ENCODE measurements around the gene FERMT3. TPM values are rescaled to one million over a fixed set of nuclear protein-coding genes. Genes with fewer than 3 reads are reported as not detected.

Gene FERMT3
- total and polyA plus RNA-seq, 2 donors (not counting 3 experiments of a cell fraction or from before 2014, with no cell fraction given) = 64.4 to 100 TPM

GRCh38 chr11:64176751-64177150, 29.8 kb upstream of the FERMT3 start:
- H3K36me3 ChIP-seq (ENCODE audit: control insufficient read depth in 2 of 2, extremely low read depth in 1 of 2, insufficient read depth in 2 of 2, low read length in 2 of 2) = no peaks in the 10 kb centered on the region
- no peaks in the 10 kb centered on the region for H3K79me2 ChIP-seq (ENCODE audit: control insufficient read depth, insufficient read depth, low read length)
- CTCF ChIA-PET = no interaction called here
- H3K4me3 ChIP-seq (replicated peaks in 1 of 3; ENCODE audit: insufficient read depth in 1 of 3, low read depth in 1 of 3, low read length in 3 of 3) = no peak overlapping the region
- H3K4me1 ChIP-seq (ENCODE audit: control insufficient read depth, extremely low read depth, insufficient read depth, low read length) = peaks cover 6% of the 10 kb centered on the region
- FAIRE-seq (no peak), DNase-seq (ENCODE audit: low read depth, low spot score) (no peak)
- TF ChIP-seq POLR2A (IDR thresholded peaks at IDR 0.05; ENCODE audit: low read depth, low read length) (no peak), CTCF (IDR thresholded peaks at IDR 0.05; ENCODE audit: extremely low read depth in 1 of 2, insufficient read depth in 1 of 2, low read depth in 1 of 2, low read length in 2 of 2) (no peak), MYC (IDR thresholded peaks at IDR 0.05; ENCODE audit: low read depth, low read length) (no peak), JUN (IDR thresholded peaks at IDR 0.05; ENCODE audit: borderline replicate concordance, insufficient read depth, insufficient read length, low read depth) (no peak), FOS (IDR thresholded peaks at IDR 0.05; ENCODE audit: borderline replicate concordance, insufficient read depth, low read length) (no peak), GATA2 (IDR thresholded peaks at IDR 0.05; ENCODE audit: insufficient read depth, insufficient read length, low read depth, low read length) (no peak), MAX (IDR thresholded peaks at IDR 0.05; ENCODE audit: insufficient read depth, insufficient read length) (no peak), EZH2 (IDR thresholded peaks at IDR 0.05; ENCODE audit: borderline replicate concordance, low read depth, low read length, severe bottlenecking) (no peak), POLR2AphosphoS5 (IDR thresholded peaks at IDR 0.05; ENCODE audit: insufficient read depth, low read depth, low read length) (no peak)
- no peaks in the 10 kb centered on the region for H4K20me1 ChIP-seq (replicated peaks; ENCODE audit: control insufficient read depth, extremely low read depth, insufficient read depth, low read length)
- no TSS peak for BruUV-seq (replicated peaks)
- no peaks in the 10 kb centered on the region for H3K9me1 ChIP-seq (replicated peaks; ENCODE audit: control insufficient read depth, extremely low read depth, insufficient read depth, low read length)
- intact Hi-C loops (cut with micrococcal nuclease) = no loop called here
- no peaks in the 10 kb centered on the region for H3K9me3 ChIP-seq (replicated peaks; ENCODE audit: control insufficient read depth, insufficient read depth, low read length)
- POLR2A ChIA-PET = interaction anchor here (0.7 kb wide), 1 partner anchor 1070 kb away, joined by 5 read pairs; no protein-coding TSS in a partner anchor
- H3K4me2 ChIP-seq (ENCODE audit: insufficient read depth, low read length) = no peak overlapping the region
- H3K9ac ChIP-seq (replicated peaks; ENCODE audit: extremely low read depth, insufficient read depth, low read length) = no peak overlapping the region
- no peak overlapping the region for H2AFZ ChIP-seq (ENCODE audit: low read depth, low read length)
- H3K27me3 ChIP-seq (ENCODE audit: control insufficient read depth in 2 of 2, insufficient read depth in 2 of 2, low read length in 2 of 2) = no peaks in the 10 kb centered on the region
- dilution Hi-C loops (cut with MboI; ENCODE audit: extremely low pct_ligation_motif_present, low sequenced_read_pairs) = no loop called here
- no peak overlapping the region for H3K27ac ChIP-seq (ENCODE audit: insufficient read depth, low read depth, low read length)

All from endothelial cell of umbilical vein (primary cell).